Neuronal stem cell (in vitro differentiated cells): ENCODE results near the gene ACAD9.
"Not testable (repeated sequence)": the region's sequence is repeated elsewhere in the genome, so short reads cannot be mapped to it uniquely, and the experiment has no call there.

Source experiments
- DNase-seq: peaks from one replicate; pipeline ENCODE4 v3.0.0-alpha.2; 2013; ENCODE audit warnings: low spot score
- H2AFZ ChIP-seq: one replicate; pipeline ENCODE4 v1.6.1; 2013; ENCODE audit warnings: mild to moderate bottlenecking, low read length, inconsistent platforms
- H2AK5ac ChIP-seq: 2 replicates; pipeline ENCODE4 v1.6.1; 2013; ENCODE audit warnings: low read depth, mild to moderate bottlenecking, inconsistent platforms, low read length, moderate library complexity, mixed read lengths
- H2BK120ac ChIP-seq: 2 replicates; pipeline ENCODE4 v1.6.1; 2013; ENCODE audit warnings: low read depth, mild to moderate bottlenecking, inconsistent platforms, low read length, moderate library complexity, mixed read lengths
- H2BK12ac ChIP-seq: one replicate; pipeline ENCODE4 v1.6.1; 2013; ENCODE audit warnings: low read length, inconsistent platforms
- H2BK15ac ChIP-seq: 2 replicates; pipeline ENCODE4 v1.6.1; 2013; ENCODE audit warnings: mild to moderate bottlenecking, low read length, inconsistent platforms, mixed read lengths
- H2BK5ac ChIP-seq: one replicate; pipeline ENCODE4 v1.6.1; 2013; ENCODE audit warnings: inconsistent platforms, mild to moderate bottlenecking, low read length, moderate library complexity
- H3K14ac ChIP-seq: one replicate; pipeline ENCODE4 v1.6.1; 2013; ENCODE audit warnings: low read length, inconsistent platforms
- H3K18ac ChIP-seq: 2 replicates; pipeline ENCODE4 v1.6.1; 2013; ENCODE audit warnings: low read length, inconsistent platforms
- H3K23ac ChIP-seq: 2 replicates; pipeline ENCODE4 v1.6.1; 2013; ENCODE audit warnings: low read depth, mild to moderate bottlenecking, mixed read lengths, low read length, inconsistent platforms; ENCODE audit not compliant: poor library complexity
- H3K27ac ChIP-seq: replicated peaks from 3 replicates; pipeline ENCODE4 v1.5.1; 2013; ENCODE audit warnings: low read length, inconsistent platforms
- H3K27me3 ChIP-seq, 3 experiments: 2 replicates each; pipeline ENCODE4 v1.6.1; 2013; ENCODE audit warnings: low read length in 3 of 3, mild to moderate bottlenecking in 2 of 3, inconsistent platforms in 1 of 3, low read depth in 1 of 3, mixed read lengths in 1 of 3, moderate library complexity in 1 of 3; ENCODE audit not compliant: control insufficient read depth in 3 of 3, insufficient read depth in 3 of 3
- H3K36me3 ChIP-seq, 2 donors: replicated peaks in 1 of 2; 2 replicates each; pipeline ENCODE4 v1.6.1; 2013; ENCODE audit warnings: low read length in 2 of 2; ENCODE audit not compliant: control insufficient read depth in 2 of 2, insufficient read depth in 2 of 2
- H3K4ac ChIP-seq: 2 replicates; pipeline ENCODE4 v1.6.1; 2013; ENCODE audit warnings: inconsistent platforms, mild to moderate bottlenecking, low read length, moderate library complexity
- H3K4me1 ChIP-seq, 2 donors: 1 replicate in 1 of 2; 2 replicates in 1 of 2; pipeline ENCODE4 v1.6.1; 2013; ENCODE audit warnings: low read length in 2 of 2, low read depth in 1 of 2; ENCODE audit not compliant: control insufficient read depth in 2 of 2, insufficient read depth in 1 of 2
- H3K4me2 ChIP-seq: one replicate; pipeline ENCODE4 v1.6.1; 2013; ENCODE audit warnings: mild to moderate bottlenecking, low read length, inconsistent platforms; ENCODE audit not compliant: insufficient read depth, poor library complexity, severe bottlenecking
- H3K4me3 ChIP-seq, 2 donors: 2 replicates each; pipeline ENCODE4 v1.5.1; 2013; ENCODE audit warnings: low read length in 2 of 2, mild to moderate bottlenecking in 2 of 2, inconsistent platforms in 1 of 2, moderate library complexity in 1 of 2
- H3K79me1 ChIP-seq: one replicate; pipeline ENCODE4 v1.6.1; 2013; ENCODE audit warnings: low read depth, mild to moderate bottlenecking, inconsistent platforms, low read length, moderate library complexity
- H3K9ac ChIP-seq: one replicate; pipeline ENCODE4 v1.6.1; 2013; ENCODE audit warnings: mild to moderate bottlenecking, low read depth, low read length, inconsistent platforms; ENCODE audit not compliant: poor library complexity
- H3K9me3 ChIP-seq, 2 donors: replicated peaks in 1 of 2; 2 replicates each; pipeline versions ENCODE3 to v1.6.1; 2013; ENCODE audit warnings: low read length in 2 of 2, mild to moderate bottlenecking in 2 of 2, inconsistent platforms in 1 of 2, low read depth in 1 of 2, mixed read lengths in 1 of 2, moderate library complexity in 1 of 2; ENCODE audit not compliant: control insufficient read depth in 2 of 2, insufficient read depth in 1 of 2
- H4K8ac ChIP-seq: one replicate; pipeline ENCODE4 v1.6.1; 2013; ENCODE audit warnings: low read depth, mild to moderate bottlenecking, inconsistent platforms, low read length, moderate library complexity
- H4K91ac ChIP-seq: one replicate; pipeline ENCODE4 v1.6.1; 2013; ENCODE audit warnings: low read length, low read depth, mild to moderate bottlenecking, inconsistent platforms; ENCODE audit not compliant: poor library complexity
- WGBS, 2 donors: extraction: QIAGEN DNeasy Blood & Tissue Kit; methylation state at CpG; one replicate each; pipeline ENCODE4 v1.1.7; 2013; ENCODE audit warnings: missing lambda C conversion rate in 2 of 2, mixed read lengths in 1 of 2; ENCODE audit not compliant: insufficient read length in 2 of 2, insufficient replicate concordance in 1 of 2; ENCODE audit errors: extremely low coverage in 2 of 2; 5-methylcytosine and 5-hydroxymethylcytosine counted together

ACAD9 gene

GRCh38 chr3:128878556-128879124 is 780 bp upstream of the ACAD9 start:
- Histone ChIP-seq H4K91ac (no peak overlapping the region), H3K9me3 (no peaks in the 10 kb centered on the region), H2AK5ac (no peak overlapping the region), H3K36me3 (peaks cover 7 to 36% of the 10 kb centered on the region in 2 donors), H3K9ac (no peak overlapping the region), H2BK12ac (no peak overlapping the region), H3K23ac (no peak overlapping the region), H3K14ac (no peak overlapping the region), H2BK5ac (no peak overlapping the region), H3K18ac (no peak overlapping the region), H4K8ac (no peak overlapping the region), H2AFZ (peak overlapping the region; percentile 83), H3K79me1 (peaks cover 2% of the 10 kb centered on the region), H3K27ac (peak overlapping the region; percentile 39), H2BK15ac (no peak overlapping the region), H3K4me2 (peak overlapping the region; percentile 72), H3K4me3 (peak overlapping the region; percentile 90), H3K27me3 (no peaks in the 10 kb centered on the region), H3K4ac (no peak overlapping the region), H3K4me1 (peaks cover 2 to 8% of the 10 kb centered on the region in 2 donors), H2BK120ac (no peak overlapping the region)
- no CpG with 5 or more reads among the region's 14 CpGs for WGBS, 2 donors
- DNase-seq, result no peak

GRCh38 chr3:128879991-128880390 is 571 bp downstream of the ACAD9 start:
- Histone ChIP-seq H2BK5ac (peak overlapping the region; percentile 43), H2BK15ac (no peak overlapping the region), H3K4me2 (peak overlapping the region; percentile 85), H3K4ac (no peak overlapping the region), H3K14ac (no peak overlapping the region), H3K9ac (peak overlapping the region; percentile 93), H4K8ac (no peak overlapping the region), H3K4me3 (peak overlapping the region; percentile 90), H3K36me3 (peaks cover 10 to 49% of the 10 kb centered on the region in 2 donors), H2BK120ac (no peak overlapping the region), H2BK12ac (no peak overlapping the region), H3K27ac (no peak overlapping the region), H2AK5ac (no peak overlapping the region), H3K23ac (no peak overlapping the region), H4K91ac (no peak overlapping the region), H3K9me3 (no peaks in the 10 kb centered on the region), H3K79me1 (peaks cover 2% of the 10 kb centered on the region), H2AFZ (peak overlapping the region; percentile 92), H3K18ac (no peak overlapping the region), H3K27me3 (no peaks in the 10 kb centered on the region), H3K4me1 (peaks cover 2 to 8% of the 10 kb centered on the region in 2 donors)
- WGBS, 2 donors, result no CpG with 5 or more reads among the region's 6 CpGs
- DNase-seq, result no peak

- WGBS, 2 donors, result no CpG with 5 or more reads among the region's 12 CpGs
Observed at GRCh38 chr3:128880455-128880854, 1.0 kb downstream of the ACAD9 start.

GRCh38 chr3:128881576-128881975 is 2.2 kb downstream of the ACAD9 start:
- H2BK120ac ChIP-seq, result no peak overlapping the region
- no peak overlapping the region for H3K4me3 ChIP-seq
- H4K91ac ChIP-seq, result no peak overlapping the region
- DNase-seq, result no peak
- H2BK15ac ChIP-seq, result no peak overlapping the region
- H3K23ac ChIP-seq, result no peak overlapping the region
- no peak overlapping the region for H3K18ac ChIP-seq
- H3K9me3 ChIP-seq, result no peaks in the 10 kb centered on the region
- no peak overlapping the region for H2BK5ac ChIP-seq
- no peak overlapping the region for H2AFZ ChIP-seq
- H2BK12ac ChIP-seq, result no peak overlapping the region
- H3K9ac ChIP-seq, result peak overlapping the region; percentile 39
- H3K4me2 ChIP-seq, result no peak overlapping the region
- no peak overlapping the region for H4K8ac ChIP-seq
- no peaks in the 10 kb centered on the region for H3K27me3 ChIP-seq
- peaks cover 2 to 8% of the 10 kb centered on the region in 2 donors for H3K4me1 ChIP-seq
- no peak overlapping the region for H3K14ac ChIP-seq
- H3K4ac ChIP-seq, result no peak overlapping the region
- H3K27ac ChIP-seq, result no peak overlapping the region
- peaks cover 2% of the 10 kb centered on the region for H3K79me1 ChIP-seq
- peaks cover 11 to 53% of the 10 kb centered on the region in 2 donors for H3K36me3 ChIP-seq
- no CpG with 5 or more reads among the region's 6 CpGs for WGBS, 2 donors
- no peak overlapping the region for H2AK5ac ChIP-seq

More at GRCh38 chr3:128880455-128880854, 1.0 kb downstream of the ACAD9 start:
- H2BK5ac ChIP-seq, H3K4me1 ChIP-seq, H3K18ac ChIP-seq, H3K79me1 ChIP-seq, H2AFZ ChIP-seq, H3K27me3 ChIP-seq, H3K9ac ChIP-seq, H4K91ac ChIP-seq, H2BK120ac ChIP-seq, H2BK15ac ChIP-seq, H3K23ac ChIP-seq, H2AK5ac ChIP-seq, H4K8ac ChIP-seq, DNase-seq, H3K9me3 ChIP-seq, H2BK12ac ChIP-seq, H3K27ac ChIP-seq, H3K4ac ChIP-seq, H3K14ac ChIP-seq: not testable (repeated sequence)
- Histone ChIP-seq H3K36me3 (peaks cover 11 to 53% of the 10 kb centered on the region in 2 donors), H3K4me3 (peak overlapping the region in 1 of 2 donors; percentile 90), H3K4me2 (peak overlapping the region; percentile 85)
